ENCODE data around the gene PPP3CA.

PPP3CA gene

GRCh38 chr4:100989401-100989800 is 357.9 kb downstream of the PPP3CA start:
- DNase-seq (ENCODE audit: low read depth, low spot score): no peak
- no peak overlapping the region for H3K27ac ChIP-seq

- H3K27ac ChIP-seq: no peak overlapping the region
- DNase-seq (ENCODE audit: low read depth, low spot score): no peak
Measured at GRCh38 chr4:100988876-100989275, 358.4 kb downstream of the PPP3CA start.

- H3K27ac ChIP-seq: no peak overlapping the region
- DNase-seq (ENCODE audit: low read depth, low spot score): no peak
Measured at GRCh38 chr4:100986360-100986868, 360.9 kb downstream of the PPP3CA start.

GRCh38 chr4:100985576-100985975 is 361.8 kb downstream of the PPP3CA start:
- H3K27ac ChIP-seq: no peak overlapping the region
- no peak for DNase-seq (ENCODE audit: low read depth, low spot score)

- DNase-seq (ENCODE audit: low read depth, low spot score): no peak
- H3K27ac ChIP-seq: no peak overlapping the region
Measured at GRCh38 chr4:100984901-100985300, 362.4 kb downstream of the PPP3CA start.

GRCh38 chr4:100983426-100983825 is 363.9 kb downstream of the PPP3CA start:
- DNase-seq (ENCODE audit: low read depth, low spot score): no peak
- H3K27ac ChIP-seq: no peak overlapping the region

- no peak overlapping the region for H3K27ac ChIP-seq
- DNase-seq (ENCODE audit: low read depth, low spot score): peak; percentile 8
Measured at GRCh38 chr4:100982345-100982744, 365.0 kb downstream of the PPP3CA start.

- no peak for DNase-seq (ENCODE audit: low read depth, low spot score)
- no peak overlapping the region for H3K27ac ChIP-seq
Measured at GRCh38 chr4:100981447-100982204, 365.7 kb downstream of the PPP3CA start.

- H3K27ac ChIP-seq: no peak overlapping the region
- no peak for DNase-seq (ENCODE audit: low read depth, low spot score)
Measured at GRCh38 chr4:100979736-100980135, 367.6 kb downstream of the PPP3CA start.

GRCh38 chr4:100977746-100978397 is 369.5 kb downstream of the PPP3CA start:
- no peak for DNase-seq (ENCODE audit: low read depth, low spot score)
- no peak overlapping the region for H3K27ac ChIP-seq

GRCh38 chr4:100977274-100977673 is 370.1 kb downstream of the PPP3CA start:
- DNase-seq (ENCODE audit: low read depth, low spot score): no peak
- no peak overlapping the region for H3K27ac ChIP-seq

Measured in epithelial cell of prostate (primary cell).